ENCODE data around the gene COQ8A. TPM values are rescaled to one million over a fixed set of nuclear protein-coding genes. Genes with fewer than 3 reads are reported as not detected.

Gene COQ8A
- polyA plus RNA-seq, 1 donor from 2014 or later, result 13.2 TPM

DNA sequence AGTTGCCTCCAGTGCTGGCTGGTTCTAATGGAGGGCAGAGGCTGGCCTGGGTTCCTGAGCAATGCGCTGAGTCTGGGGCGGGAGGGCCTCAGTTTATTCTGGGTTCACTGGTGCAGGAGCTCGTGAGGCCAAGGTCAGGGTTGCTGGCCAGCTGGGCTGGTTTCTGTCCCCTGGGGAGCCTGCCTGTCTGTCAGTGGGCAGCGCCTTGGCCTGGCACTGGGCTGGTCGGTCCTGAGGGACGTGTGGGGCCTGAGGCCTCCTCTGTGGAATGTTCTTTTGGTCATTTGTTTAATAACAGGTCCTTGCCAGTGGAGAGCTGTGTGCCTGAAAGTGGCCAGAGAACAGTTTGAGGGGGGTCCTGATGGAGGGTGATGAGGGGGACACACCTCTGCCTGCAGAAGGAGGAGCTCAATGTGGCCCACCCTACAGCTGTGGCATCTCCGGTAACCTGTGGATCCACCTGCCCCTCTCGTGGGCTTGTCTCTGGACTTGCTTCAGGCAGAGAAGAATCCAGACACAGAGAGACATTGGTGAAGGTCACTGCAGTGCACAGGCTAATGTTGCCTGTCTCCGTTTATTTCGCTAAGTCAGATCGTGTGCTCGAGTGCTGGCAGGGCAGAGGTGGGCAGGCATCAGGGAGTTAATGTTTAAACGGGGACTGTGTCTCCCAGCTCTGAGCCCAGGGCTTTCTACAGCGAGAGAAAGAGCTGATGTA lies 34.6 kb downstream of the COQ8A start:
- Histone ChIP-seq H3K9ac (ENCODE audit: low read length) (no peak overlapping the region), H3K27me3 (ENCODE audit: insufficient read depth, low read depth, low read length) (no peaks in the 10 kb centered on the region), H2AFZ (ENCODE audit: low read depth, low read length) (no peak overlapping the region), H3K4me3 (ENCODE audit: low read length) (no peak overlapping the region), H3K27ac (ENCODE audit: low read length) (no peak overlapping the region), H3K9me3 (ENCODE audit: low read length) (no peaks in the 10 kb centered on the region), H3K9me2 (ENCODE audit: insufficient read depth, low read length) (no peaks in the 10 kb centered on the region), H3K36me3 (ENCODE audit: insufficient read depth, low read length) (no peaks in the 10 kb centered on the region), H4K20me1 (ENCODE audit: insufficient read depth) (no peaks in the 10 kb centered on the region), H3K79me2 (replicated peaks; ENCODE audit: insufficient read depth, low read length) (no peaks in the 10 kb centered on the region), H3K4me2 (ENCODE audit: low read length) (no peak overlapping the region), H3F3A (ENCODE audit: insufficient read depth, low read length, poor library complexity, severe bottlenecking) (no peaks in the 10 kb centered on the region)
- TF ChIP-seq TAF1 (IDR thresholded peaks at IDR 0.05; ENCODE audit: low read depth) (no peak), EP300 (conservative IDR thresholded peaks at IDR 0.05; ENCODE audit: poor library complexity, severe bottlenecking) (no peak)
- TF ChIP-seq, protein P1, sequence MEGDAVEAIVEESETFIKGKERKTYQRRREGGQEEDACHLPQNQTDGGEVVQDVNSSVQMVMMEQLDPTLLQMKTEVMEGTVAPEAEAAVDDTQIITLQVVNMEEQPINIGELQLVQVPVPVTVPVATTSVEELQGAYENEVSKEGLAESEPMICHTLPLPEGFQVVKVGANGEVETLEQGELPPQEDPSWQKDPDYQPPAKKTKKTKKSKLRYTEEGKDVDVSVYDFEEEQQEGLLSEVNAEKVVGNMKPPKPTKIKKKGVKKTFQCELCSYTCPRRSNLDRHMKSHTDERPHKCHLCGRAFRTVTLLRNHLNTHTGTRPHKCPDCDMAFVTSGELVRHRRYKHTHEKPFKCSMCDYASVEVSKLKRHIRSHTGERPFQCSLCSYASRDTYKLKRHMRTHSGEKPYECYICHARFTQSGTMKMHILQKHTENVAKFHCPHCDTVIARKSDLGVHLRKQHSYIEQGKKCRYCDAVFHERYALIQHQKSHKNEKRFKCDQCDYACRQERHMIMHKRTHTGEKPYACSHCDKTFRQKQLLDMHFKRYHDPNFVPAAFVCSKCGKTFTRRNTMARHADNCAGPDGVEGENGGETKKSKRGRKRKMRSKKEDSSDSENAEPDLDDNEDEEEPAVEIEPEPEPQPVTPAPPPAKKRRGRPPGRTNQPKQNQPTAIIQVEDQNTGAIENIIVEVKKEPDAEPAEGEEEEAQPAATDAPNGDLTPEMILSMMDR (IDR thresholded peaks at IDR 0.05; ENCODE audit: poor library complexity, severe bottlenecking), result no peak
- TF ChIP-seq, protein P2, sequence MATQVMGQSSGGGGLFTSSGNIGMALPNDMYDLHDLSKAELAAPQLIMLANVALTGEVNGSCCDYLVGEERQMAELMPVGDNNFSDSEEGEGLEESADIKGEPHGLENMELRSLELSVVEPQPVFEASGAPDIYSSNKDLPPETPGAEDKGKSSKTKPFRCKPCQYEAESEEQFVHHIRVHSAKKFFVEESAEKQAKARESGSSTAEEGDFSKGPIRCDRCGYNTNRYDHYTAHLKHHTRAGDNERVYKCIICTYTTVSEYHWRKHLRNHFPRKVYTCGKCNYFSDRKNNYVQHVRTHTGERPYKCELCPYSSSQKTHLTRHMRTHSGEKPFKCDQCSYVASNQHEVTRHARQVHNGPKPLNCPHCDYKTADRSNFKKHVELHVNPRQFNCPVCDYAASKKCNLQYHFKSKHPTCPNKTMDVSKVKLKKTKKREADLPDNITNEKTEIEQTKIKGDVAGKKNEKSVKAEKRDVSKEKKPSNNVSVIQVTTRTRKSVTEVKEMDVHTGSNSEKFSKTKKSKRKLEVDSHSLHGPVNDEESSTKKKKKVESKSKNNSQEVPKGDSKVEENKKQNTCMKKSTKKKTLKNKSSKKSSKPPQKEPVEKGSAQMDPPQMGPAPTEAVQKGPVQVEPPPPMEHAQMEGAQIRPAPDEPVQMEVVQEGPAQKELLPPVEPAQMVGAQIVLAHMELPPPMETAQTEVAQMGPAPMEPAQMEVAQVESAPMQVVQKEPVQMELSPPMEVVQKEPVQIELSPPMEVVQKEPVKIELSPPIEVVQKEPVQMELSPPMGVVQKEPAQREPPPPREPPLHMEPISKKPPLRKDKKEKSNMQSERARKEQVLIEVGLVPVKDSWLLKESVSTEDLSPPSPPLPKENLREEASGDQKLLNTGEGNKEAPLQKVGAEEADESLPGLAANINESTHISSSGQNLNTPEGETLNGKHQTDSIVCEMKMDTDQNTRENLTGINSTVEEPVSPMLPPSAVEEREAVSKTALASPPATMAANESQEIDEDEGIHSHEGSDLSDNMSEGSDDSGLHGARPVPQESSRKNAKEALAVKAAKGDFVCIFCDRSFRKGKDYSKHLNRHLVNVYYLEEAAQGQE (IDR thresholded peaks at IDR 0.05; ENCODE audit: borderline replicate concordance), result no peak

DNA sequence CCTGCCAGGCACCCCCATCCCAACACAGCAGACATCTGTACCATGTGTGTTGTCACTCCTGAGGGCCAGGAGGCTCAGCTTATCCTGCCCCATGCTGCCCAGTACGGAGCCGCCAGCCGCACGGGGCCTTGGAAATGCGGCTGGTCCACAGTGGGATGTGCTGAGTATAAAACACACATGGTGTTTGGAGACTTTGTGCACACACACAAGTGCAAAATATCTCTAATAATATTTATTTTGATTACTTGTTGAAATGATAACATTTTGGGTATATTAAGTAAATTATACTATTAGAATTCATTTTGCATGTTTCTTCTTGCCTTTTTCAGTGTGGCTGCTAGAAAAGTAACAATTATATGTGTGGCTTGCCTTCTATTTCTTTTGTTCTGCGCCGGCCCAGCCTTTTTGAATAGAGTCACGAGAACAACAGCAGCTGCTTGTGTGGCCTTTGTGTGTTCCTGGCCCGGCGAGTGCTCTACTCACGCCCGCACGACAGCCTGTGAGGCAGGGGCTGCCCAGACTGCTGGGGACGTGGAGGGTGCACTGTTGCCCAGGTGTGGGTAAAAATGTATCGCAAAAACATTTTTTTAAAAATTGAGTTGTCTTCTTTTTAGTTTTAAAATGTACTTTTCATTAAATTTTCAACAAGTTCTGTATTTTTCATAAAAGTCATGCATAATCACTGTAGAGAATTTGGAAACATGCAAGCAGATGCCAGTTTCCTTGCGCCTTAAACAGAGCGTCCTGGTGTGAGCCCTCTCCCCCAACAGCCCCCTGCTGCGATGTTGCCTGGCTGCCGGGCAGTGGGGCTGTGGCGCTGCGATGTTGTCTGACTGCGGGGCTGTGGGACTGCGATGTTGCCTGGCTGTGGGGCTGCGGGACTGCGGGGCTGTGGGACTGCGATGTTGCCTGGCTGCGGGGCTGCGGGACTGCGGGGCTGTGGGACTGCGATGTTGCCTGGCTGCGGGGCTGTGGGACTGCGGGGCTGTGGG lies 35.5 kb downstream of the COQ8A start:
- Histone ChIP-seq H3K9me3 (ENCODE audit: low read length) (no peaks in the 10 kb centered on the region), H3K4me3 (ENCODE audit: low read length) (no peak overlapping the region), H2AFZ (ENCODE audit: low read depth, low read length) (no peak overlapping the region), H3K36me3 (ENCODE audit: insufficient read depth, low read length) (no peaks in the 10 kb centered on the region), H3K9me2 (ENCODE audit: insufficient read depth, low read length) (no peaks in the 10 kb centered on the region), H3F3A (ENCODE audit: insufficient read depth, low read length, poor library complexity, severe bottlenecking) (no peaks in the 10 kb centered on the region), H3K4me2 (ENCODE audit: low read length) (no peak overlapping the region), H3K27ac (ENCODE audit: low read length) (no peak overlapping the region), H3K27me3 (ENCODE audit: insufficient read depth, low read depth, low read length) (no peaks in the 10 kb centered on the region), H3K9ac (ENCODE audit: low read length) (no peak overlapping the region), H3K79me2 (replicated peaks; ENCODE audit: insufficient read depth, low read length) (no peaks in the 10 kb centered on the region), H4K20me1 (ENCODE audit: insufficient read depth) (no peaks in the 10 kb centered on the region)
- TF ChIP-seq TAF1 (IDR thresholded peaks at IDR 0.05; ENCODE audit: low read depth), result no peak
- TF ChIP-seq, protein P2 (IDR thresholded peaks at IDR 0.05; ENCODE audit: borderline replicate concordance), result no peak
- no peak for TF ChIP-seq RAD21 (conservative IDR thresholded peaks at IDR 0.05)
- no peak for TF ChIP-seq MXI1 (conservative IDR thresholded peaks at IDR 0.05; ENCODE audit: poor library complexity, severe bottlenecking)
- no peak for TF ChIP-seq EZH2 (IDR thresholded peaks at IDR 0.05; ENCODE audit: borderline replicate concordance, insufficient read depth, low read length, poor library complexity, severe bottlenecking)
- TF ChIP-seq POLR2AphosphoS5 (IDR thresholded peaks at IDR 0.05), result no peak
- TF ChIP-seq, protein P1 (IDR thresholded peaks at IDR 0.05; ENCODE audit: poor library complexity, severe bottlenecking), result no peak
- TF ChIP-seq EP300 (conservative IDR thresholded peaks at IDR 0.05; ENCODE audit: poor library complexity, severe bottlenecking), result no peak
- TF ChIP-seq SMC3 (conservative IDR thresholded peaks at IDR 0.05; ENCODE audit: poor library complexity), result no peak

Measured in neural cell (in vitro differentiated cells).